Stimulated activated naive CD8-positive, alpha-beta T cell treated with anti-CD3 and anti-CD28 coated beads, Interleukin-15, Interleukin-2, amounts not matched to agents 100 ng/mL and 50 ng/mL, for 24 hours (primary cell): ENCODE measurements around the gene SPDYA.

Experiments used
- H3K27ac Mint-ChIP-seq: one replicate; pipeline ENCODE4 v1.8.0; 2021; ENCODE audit warnings: mild to moderate bottlenecking, mixed read lengths
- H3K27me3 Mint-ChIP-seq: one replicate; pipeline ENCODE4 v1.8.0; 2021; ENCODE audit warnings: mixed read lengths
- H3K36me3 Mint-ChIP-seq: one replicate; pipeline ENCODE4 v1.8.0; 2021; ENCODE audit warnings: low read depth, mixed read lengths
- H3K4me1 Mint-ChIP-seq: one replicate; pipeline ENCODE4 v1.8.0; 2021; ENCODE audit warnings: low read depth, mixed read lengths
- H3K4me3 Mint-ChIP-seq: one replicate; pipeline ENCODE4 v1.8.0; 2021; ENCODE audit warnings: mild to moderate bottlenecking, mixed read lengths
- H3K9me3 Mint-ChIP-seq: one replicate; pipeline ENCODE4 v1.8.0; 2021; ENCODE audit warnings: mixed read lengths

The SPDYA gene

GRCh38 chr2:28801726-28802125 lies 8.9 kb upstream of the SPDYA start:
- H3K27ac Mint-ChIP-seq: no peak overlapping the region

GRCh38 chr2:28802975-28803429 lies 7.6 kb upstream of the SPDYA start:
- peaks cover 3% of the 10 kb centered on the region for H3K9me3 Mint-ChIP-seq
- H3K4me3 Mint-ChIP-seq: no peak overlapping the region
- H3K27ac Mint-ChIP-seq: peak overlapping the region; percentile 38
- H3K27me3 Mint-ChIP-seq: no peaks in the 10 kb centered on the region
- H3K36me3 Mint-ChIP-seq: peaks cover 72% of the 10 kb centered on the region
- H3K4me1 Mint-ChIP-seq: no peaks in the 10 kb centered on the region

More at GRCh38 chr2:28801726-28802125, 8.9 kb upstream of the SPDYA start:
- Mint-ChIP-seq H3K36me3 (peaks cover 84% of the 10 kb centered on the region), H3K4me1 (peaks cover 11% of the 10 kb centered on the region), H3K9me3 (peaks cover 3% of the 10 kb centered on the region), H3K27me3 (no peaks in the 10 kb centered on the region), H3K4me3 (no peak overlapping the region)

- peaks cover 3% of the 10 kb centered on the region for H3K9me3 Mint-ChIP-seq
- peaks cover 15% of the 10 kb centered on the region for H3K36me3 Mint-ChIP-seq
- peaks cover 17% of the 10 kb centered on the region for H3K4me1 Mint-ChIP-seq
- H3K4me3 Mint-ChIP-seq: peak overlapping the region; percentile 74
- H3K27me3 Mint-ChIP-seq: peaks cover 3% of the 10 kb centered on the region
- H3K27ac Mint-ChIP-seq: peak overlapping the region; percentile 68
Observed at GRCh38 chr2:28809927-28810326, 707 bp upstream of the SPDYA start.

DNA sequence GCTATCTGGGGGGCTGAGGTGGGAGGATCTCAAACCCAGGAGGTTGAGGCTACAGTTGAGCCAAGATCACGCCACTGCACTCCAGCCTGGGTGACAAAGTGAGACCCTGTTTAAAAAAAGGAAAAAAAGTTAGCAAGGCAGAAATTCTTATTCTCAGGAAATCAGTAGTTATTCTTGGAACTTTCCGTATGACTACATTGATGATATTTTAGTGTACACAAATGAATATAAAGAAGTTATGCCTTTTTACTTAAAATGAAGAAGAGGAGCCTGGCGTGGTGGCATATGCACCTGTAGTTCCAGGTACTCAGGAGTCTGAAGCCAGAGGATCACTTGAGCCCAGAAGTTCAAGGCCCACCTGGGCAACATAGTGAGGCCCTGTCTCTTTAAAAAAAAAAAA lies 7.4 kb downstream of the SPDYA start:
- Mint-ChIP-seq H3K4me3 (no peak overlapping the region), H3K27ac (no peak overlapping the region), H3K27me3 (no peaks in the 10 kb centered on the region), H3K9me3 (no peaks in the 10 kb centered on the region), H3K4me1 (peaks cover 9% of the 10 kb centered on the region), H3K36me3 (no peaks in the 10 kb centered on the region)

- Mint-ChIP-seq H3K4me1 (peaks cover 9% of the 10 kb centered on the region), H3K27me3 (peaks cover 6% of the 10 kb centered on the region), H3K9me3 (no peaks in the 10 kb centered on the region), H3K27ac (no peak overlapping the region), H3K4me3 (no peak overlapping the region), H3K36me3 (no peaks in the 10 kb centered on the region)
Observed at GRCh38 chr2:28821295-28821958, 10.8 kb downstream of the SPDYA start.

DNA sequence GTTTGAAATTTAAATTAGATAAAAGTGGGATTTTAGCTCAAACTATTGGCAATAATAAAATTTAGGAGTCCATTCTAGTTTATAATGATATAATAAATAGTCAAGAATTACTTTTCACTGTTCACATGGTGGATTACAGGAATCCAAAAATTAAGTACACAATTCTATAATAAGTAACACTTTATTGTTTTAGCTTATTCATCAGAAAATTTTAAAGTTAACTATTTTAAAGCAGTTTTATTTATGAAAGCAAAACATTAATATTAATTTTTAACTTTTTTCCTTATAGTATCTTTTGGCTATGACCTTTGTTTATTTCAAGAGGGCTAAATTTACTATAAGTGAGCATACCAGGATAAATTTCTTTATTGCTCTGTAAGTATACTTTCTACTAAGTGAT lies 11.4 kb downstream of the SPDYA start:
- no peak overlapping the region for H3K27ac Mint-ChIP-seq
- no peaks in the 10 kb centered on the region for H3K36me3 Mint-ChIP-seq
- H3K4me1 Mint-ChIP-seq: peaks cover 9% of the 10 kb centered on the region
- H3K27me3 Mint-ChIP-seq: peaks cover 6% of the 10 kb centered on the region
- no peak overlapping the region for H3K4me3 Mint-ChIP-seq
- no peaks in the 10 kb centered on the region for H3K9me3 Mint-ChIP-seq

DNA sequence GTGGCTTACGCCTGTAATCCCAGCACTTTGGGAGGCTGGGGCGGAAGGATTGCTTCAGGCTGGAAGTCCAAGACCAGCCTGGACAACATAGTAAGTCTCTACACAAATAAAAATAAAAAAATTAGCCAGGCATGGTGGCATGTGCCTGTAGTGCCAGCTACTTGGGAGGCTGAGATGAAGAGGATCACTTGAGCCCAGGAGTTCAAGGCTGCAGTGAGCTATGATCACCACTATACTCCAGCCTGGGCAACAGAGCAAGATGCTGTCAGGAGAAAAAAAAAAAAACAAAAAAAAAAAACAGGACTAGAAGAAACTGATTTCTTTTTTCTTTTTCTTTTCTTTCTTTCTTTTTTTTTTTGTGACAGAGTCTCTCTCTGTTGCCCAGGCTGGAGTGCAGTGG lies 13.6 kb downstream of the SPDYA start:
- H3K36me3 Mint-ChIP-seq: peaks cover 4% of the 10 kb centered on the region
- H3K4me3 Mint-ChIP-seq: no peak overlapping the region
- H3K27me3 Mint-ChIP-seq: peaks cover 6% of the 10 kb centered on the region
- H3K4me1 Mint-ChIP-seq: peaks cover 11% of the 10 kb centered on the region
- no peaks in the 10 kb centered on the region for H3K9me3 Mint-ChIP-seq
- no peak overlapping the region for H3K27ac Mint-ChIP-seq

DNA sequence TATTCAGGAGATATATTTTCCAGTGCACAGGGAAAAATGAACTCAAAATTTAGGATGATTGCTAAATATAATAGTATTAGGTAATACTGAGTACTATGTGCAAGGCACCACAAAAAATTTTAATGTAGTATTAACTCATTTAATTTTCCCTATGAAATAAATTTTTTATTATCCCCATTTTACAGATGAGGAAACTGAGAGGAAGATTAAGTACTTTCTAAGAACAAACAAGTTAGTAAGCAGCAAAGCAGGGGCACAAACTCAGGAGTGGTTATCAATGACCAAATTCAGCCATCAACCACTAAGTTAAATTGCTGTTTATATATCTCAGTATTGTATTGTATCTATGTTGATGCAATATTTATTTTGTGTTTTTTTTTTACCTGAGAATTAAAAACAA lies 14.2 kb downstream of the SPDYA start:
- Mint-ChIP-seq H3K27ac (no peak overlapping the region), H3K4me3 (no peak overlapping the region), H3K9me3 (no peaks in the 10 kb centered on the region), H3K27me3 (peaks cover 6% of the 10 kb centered on the region), H3K4me1 (peaks cover 11% of the 10 kb centered on the region), H3K36me3 (peaks cover 4% of the 10 kb centered on the region)

DNA sequence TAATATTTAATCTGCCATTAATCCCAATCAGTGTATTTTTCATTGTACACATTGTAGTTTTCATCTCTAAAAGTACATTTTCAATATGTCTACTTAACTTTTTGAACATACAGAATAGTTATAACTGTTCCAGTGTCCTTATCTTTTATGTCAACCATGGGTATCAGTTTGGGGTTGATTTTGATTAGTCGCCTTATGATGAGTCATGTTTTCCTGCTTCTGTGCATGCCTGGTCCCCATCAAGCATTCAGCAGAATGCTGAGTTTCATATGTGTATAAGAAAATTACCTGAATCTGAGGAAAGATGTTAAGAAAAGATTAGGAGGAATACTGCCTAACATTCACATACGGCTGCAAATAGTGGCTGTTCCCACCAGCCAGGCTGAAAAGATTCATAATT lies 17.7 kb downstream of the SPDYA start:
- Mint-ChIP-seq H3K9me3 (no peaks in the 10 kb centered on the region), H3K36me3 (peaks cover 4% of the 10 kb centered on the region), H3K4me1 (peaks cover 8% of the 10 kb centered on the region), H3K27me3 (peaks cover 6% of the 10 kb centered on the region), H3K4me3 (no peak overlapping the region), H3K27ac (no peak overlapping the region)

GRCh38 chr2:28833740-28834470 lies 23.3 kb downstream of the SPDYA start:
- Mint-ChIP-seq H3K4me1 (no peaks in the 10 kb centered on the region), H3K27ac (no peak overlapping the region), H3K36me3 (no peaks in the 10 kb centered on the region), H3K27me3 (no peaks in the 10 kb centered on the region), H3K9me3 (no peaks in the 10 kb centered on the region), H3K4me3 (no peak overlapping the region)

DNA sequence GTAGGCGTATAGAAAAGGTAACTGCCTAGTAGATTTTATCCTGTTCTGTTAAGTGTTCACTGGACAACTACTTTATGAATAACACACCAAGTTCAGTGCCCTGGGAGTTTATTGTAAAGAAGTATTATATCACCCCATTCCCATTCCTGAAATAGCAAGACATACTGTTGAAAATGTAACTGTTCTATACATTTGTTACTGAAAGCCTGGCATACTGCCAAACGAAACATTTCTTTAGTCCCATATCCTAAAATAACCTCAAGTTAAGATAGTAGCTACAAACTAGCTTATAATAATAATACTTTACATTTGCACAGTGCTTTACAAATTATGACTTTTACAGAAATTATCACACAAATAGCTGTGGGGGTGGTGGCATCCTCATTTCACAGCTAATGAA lies 25.1 kb downstream of the SPDYA start:
- H3K27me3 Mint-ChIP-seq: no peaks in the 10 kb centered on the region
- H3K9me3 Mint-ChIP-seq: no peaks in the 10 kb centered on the region
- H3K4me3 Mint-ChIP-seq: no peak overlapping the region
- no peak overlapping the region for H3K27ac Mint-ChIP-seq
- H3K4me1 Mint-ChIP-seq: no peaks in the 10 kb centered on the region
- no peaks in the 10 kb centered on the region for H3K36me3 Mint-ChIP-seq

DNA sequence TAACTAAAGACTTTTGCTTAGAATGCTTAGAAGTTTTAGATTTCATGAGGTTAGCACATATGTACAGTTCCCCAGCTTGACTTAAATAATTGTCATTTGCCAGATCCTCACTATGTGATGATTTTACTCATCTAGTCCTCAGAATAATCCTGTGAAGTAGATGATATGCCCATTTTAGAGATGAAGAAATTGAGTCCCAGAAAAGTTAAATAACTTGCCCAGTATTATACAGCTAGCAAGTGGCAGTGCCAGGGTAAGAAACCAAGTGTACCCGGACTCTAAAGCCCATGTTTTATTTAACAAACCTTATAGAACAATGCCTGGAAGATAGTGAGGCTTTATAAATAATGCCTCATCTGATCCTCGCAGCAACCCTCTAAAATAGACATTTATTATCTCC lies 28.3 kb downstream of the SPDYA start:
- no peaks in the 10 kb centered on the region for H3K27me3 Mint-ChIP-seq
- no peaks in the 10 kb centered on the region for H3K9me3 Mint-ChIP-seq
- no peak overlapping the region for H3K4me3 Mint-ChIP-seq
- H3K27ac Mint-ChIP-seq: no peak overlapping the region
- H3K4me1 Mint-ChIP-seq: no peaks in the 10 kb centered on the region
- no peaks in the 10 kb centered on the region for H3K36me3 Mint-ChIP-seq

DNA sequence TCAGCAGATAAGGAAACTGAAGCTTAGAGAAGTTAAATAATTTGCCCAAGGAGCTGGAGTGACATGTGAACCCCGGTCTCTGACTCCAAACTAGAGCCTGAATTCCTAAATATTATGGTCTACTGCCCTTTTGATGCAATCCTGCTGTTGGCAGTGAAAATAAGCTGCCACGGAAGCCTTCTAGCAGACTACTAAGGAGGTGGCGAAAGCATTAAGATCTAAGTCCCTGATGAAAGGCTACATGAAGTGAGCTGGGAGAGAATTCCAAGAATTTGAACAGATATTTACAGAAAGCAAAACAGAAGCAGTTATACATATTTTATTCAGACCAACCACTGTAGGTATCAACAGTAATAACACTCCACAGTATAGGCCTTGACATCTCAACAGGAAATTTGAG lies 31.4 kb downstream of the SPDYA start:
- no peaks in the 10 kb centered on the region for H3K27me3 Mint-ChIP-seq
- H3K9me3 Mint-ChIP-seq: no peaks in the 10 kb centered on the region
- H3K27ac Mint-ChIP-seq: no peak overlapping the region
- H3K36me3 Mint-ChIP-seq: peaks cover 10% of the 10 kb centered on the region
- H3K4me3 Mint-ChIP-seq: no peak overlapping the region
- H3K4me1 Mint-ChIP-seq: no peaks in the 10 kb centered on the region

DNA sequence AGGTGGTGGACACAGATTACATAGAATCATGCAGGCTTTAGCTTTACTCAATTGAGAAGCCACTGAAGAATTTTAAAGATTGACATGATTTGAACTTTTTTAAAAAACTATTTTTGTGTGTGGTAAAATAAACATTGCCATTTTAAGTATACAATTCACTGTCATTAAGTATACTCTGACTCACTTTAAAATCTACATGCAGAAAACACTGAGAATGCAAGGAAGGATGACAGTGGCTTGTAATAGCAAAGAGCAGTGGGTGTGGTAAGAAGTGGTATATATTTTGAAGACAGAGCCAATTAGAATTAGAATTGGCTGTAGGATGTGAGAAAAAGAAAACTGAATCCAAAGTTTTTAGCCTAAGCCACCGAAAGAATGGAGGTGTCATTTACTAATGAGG lies 44.6 kb downstream of the SPDYA start:
- Mint-ChIP-seq H3K36me3 (peaks cover 32% of the 10 kb centered on the region), H3K4me3 (no peak overlapping the region), H3K9me3 (no peaks in the 10 kb centered on the region), H3K4me1 (no peaks in the 10 kb centered on the region), H3K27ac (no peak overlapping the region), H3K27me3 (no peaks in the 10 kb centered on the region)

DNA sequence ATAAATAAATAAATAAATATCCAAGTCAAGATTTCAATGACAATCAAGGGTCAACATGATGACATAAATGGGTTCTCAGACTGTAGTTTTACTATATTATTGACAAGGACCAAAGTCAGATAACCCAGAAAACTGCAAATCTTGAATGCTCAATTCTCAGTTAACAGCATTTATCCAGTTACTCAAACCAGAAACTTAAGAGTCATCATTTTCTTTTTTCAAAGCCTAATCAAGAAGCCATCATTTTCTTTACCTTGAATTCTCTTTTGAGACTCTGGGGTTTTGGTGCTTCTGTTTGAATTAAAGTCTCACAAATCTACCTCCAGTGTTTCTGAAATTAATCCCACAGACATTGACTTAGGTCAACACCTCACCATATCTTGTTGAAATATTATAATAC lies 45.3 kb downstream of the SPDYA start:
- no peak overlapping the region for H3K4me3 Mint-ChIP-seq
- no peaks in the 10 kb centered on the region for H3K4me1 Mint-ChIP-seq
- no peaks in the 10 kb centered on the region for H3K9me3 Mint-ChIP-seq
- H3K27ac Mint-ChIP-seq: no peak overlapping the region
- H3K36me3 Mint-ChIP-seq: peaks cover 39% of the 10 kb centered on the region
- H3K27me3 Mint-ChIP-seq: no peaks in the 10 kb centered on the region

- H3K4me3 Mint-ChIP-seq: peak overlapping the region; percentile 99
- H3K27ac Mint-ChIP-seq: no peak overlapping the region
- peaks cover 24% of the 10 kb centered on the region for H3K36me3 Mint-ChIP-seq
- no peaks in the 10 kb centered on the region for H3K27me3 Mint-ChIP-seq
- peaks cover 56% of the 10 kb centered on the region for H3K4me1 Mint-ChIP-seq
- H3K9me3 Mint-ChIP-seq: no peaks in the 10 kb centered on the region
Observed at GRCh38 chr2:28868611-28869010, 58.0 kb downstream of the SPDYA start.
